NCI-H2196 treated with DMSO at 0.1 percent for 48 hours (cell line): ENCODE data around the gene IPO5.

Experiments used
- DNase-seq: peaks from one replicate; lab custom pipeline; 2025; ENCODE audit not compliant: unreplicated experiment; lab: John Stamatoyannopoulos, UW

Gene IPO5

DNA sequence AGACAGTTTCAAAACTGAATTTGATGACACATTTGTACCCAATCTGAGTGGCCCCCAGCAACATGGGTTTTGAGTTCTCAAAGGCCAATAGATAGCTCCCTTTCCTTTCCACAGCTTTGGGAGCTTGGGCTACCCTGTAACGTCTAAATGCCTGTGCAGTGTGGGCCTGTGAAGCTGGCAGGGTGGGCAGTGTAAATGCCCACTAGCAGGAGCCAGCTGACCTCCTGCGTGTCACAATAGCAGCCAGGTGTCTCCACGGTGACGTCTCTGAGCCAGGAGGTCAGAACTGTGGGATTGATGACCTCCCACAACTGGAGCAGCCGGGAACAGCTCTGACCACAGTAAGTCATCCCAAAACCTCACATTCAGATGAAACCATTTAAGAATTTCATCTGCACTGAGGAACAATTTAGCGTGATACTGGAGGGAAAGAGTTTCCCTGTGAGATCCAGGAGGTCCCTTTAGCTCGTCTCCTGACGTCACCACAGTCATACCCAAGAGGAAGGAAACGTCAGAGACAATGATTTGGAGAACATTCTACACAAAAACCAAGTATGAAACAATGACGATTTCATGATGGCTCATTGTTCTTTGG lies at the start of gene IPO5:
IPO5 (plus strand) TSS at position 300 of the 595 bp plus-strand sequence. CDS start 23,022 bp downstream, outside the sequence.
- no peak for DNase-seq

DNA sequence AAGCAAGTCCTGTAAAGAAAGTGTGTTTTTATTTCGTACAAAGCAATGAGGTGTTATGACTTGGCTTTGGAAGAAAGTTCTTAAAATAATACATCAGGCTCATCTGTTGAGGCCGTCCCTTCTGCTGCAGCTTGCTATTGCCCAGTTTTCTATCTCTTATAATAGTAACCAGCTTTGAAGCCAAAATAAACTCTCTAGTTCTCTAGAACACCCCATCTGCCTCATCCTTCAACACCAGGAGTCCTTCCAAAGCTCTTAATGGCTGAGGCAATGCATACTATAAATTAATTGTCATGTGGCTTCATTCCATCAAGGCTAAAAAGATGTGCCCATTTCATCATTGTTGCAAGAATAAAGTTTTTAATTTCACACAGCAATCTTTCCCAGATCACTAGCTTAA lies 49.4 kb upstream of the IPO5 start:
- DNase-seq, result no peak

DNA sequence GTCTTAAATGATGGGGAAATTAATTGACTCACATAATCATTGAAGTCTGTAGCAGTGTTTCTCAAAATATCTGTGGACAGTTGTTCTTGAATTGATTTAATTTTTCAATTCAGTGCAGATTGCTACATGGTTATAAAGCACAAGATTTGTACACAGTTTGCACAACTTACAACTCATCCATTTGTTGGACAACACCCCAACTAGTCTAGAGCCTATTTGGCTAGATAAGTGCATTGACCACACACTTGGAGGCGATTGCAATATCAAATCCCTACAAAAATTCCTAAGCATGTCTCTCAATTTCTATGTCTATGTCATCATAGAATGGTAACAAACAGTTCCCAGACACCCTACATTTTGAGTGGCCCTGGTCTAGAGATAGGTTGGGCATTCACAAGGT lies 48.0 kb upstream of the IPO5 start:
- no peak for DNase-seq

DNA sequence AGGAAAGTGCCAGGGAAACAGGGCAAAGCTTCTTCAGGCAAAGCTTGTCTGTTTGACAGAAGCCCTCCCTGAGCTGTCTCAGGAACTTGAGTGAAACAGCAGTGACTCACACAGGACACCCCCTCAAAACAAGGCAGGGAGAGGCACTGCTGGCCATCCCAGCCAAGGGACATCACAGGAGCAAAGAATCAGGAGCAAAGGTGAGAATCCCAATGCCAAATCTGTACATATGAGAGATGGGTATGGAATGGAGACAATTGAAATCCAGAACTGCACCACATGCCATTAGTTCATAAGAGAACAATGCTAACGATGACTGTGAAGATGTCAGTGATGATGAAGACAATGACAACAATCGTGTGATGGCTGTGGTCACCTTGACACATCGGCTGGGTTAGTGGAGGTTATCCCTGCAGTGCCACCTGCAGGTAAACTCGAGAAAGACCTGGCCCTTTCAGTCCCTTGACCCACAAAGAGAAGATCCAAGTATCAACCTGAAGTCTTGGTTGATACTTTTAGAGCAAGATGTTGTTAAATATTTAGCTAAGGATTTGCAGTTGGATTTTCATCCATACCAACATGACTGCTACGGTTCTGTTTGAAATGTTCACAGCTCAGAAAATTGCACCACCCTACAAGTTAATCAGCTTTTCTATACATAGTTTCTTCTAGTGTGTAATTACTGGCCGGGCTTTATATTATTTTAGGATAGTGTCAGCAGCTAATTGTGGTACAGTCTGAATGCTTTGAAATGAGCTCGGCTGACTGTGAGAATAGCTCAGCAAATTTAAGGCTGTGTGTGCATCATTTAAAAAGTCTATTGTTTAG lies 42.0 kb upstream of the IPO5 start:
- no peak for DNase-seq

DNA sequence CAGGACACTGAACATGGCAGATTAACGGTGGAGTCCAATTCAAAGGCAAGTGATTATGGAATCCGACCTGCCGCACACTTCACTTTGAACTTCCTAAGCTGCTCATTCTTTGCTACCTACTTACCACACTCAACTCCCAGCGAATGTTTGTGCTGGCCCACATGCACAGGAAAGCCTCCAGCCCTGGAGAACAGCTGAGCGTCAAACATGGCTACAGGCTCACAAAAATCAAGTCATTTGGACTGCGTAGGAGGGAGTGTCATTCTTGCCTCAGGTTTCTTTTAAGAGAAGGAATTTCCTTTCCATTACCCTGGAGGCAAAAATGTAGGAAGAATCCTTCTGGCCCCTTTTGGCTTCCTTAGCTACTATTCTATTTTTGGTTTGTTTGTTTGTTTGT lies 41.3 kb upstream of the IPO5 start:
- no peak for DNase-seq

DNA sequence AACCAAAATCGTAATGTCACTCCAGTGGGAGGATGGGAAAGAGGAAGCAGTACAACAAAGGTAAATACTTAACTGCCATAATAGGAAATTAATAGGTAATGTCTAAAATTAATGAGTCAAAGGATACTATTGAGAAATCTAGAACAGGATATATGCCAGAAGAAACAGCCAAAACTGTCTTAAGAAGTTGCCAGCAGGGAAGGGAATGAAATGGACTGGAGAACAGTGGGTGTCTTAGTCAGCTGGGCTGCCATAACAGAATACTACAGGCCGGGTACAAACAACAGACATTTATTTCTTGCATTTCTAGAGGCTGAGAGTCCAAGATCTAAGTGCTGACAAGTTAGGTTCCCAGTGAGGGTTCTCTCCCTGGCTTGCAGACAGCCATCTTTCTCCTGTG lies 40.3 kb upstream of the IPO5 start:
- no peak for DNase-seq

DNA sequence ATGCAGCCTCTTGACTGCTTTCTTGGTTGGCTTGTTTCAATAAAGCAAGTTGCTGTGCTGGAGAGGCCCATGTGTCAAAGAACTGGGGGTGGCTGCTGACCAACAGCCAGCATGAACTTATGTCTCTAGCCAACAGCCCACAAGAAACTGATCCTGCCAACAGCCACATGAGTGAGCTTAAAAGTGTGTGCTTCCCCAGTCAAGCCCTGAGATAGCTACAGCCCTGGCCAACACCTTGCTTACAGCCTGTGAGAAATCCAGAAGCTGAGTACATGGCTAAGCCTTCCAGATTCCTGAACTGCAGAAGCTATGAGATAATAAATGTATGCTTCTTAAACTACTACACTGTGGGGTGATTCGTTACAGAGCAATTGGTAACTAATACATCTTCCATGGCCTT lies 38.9 kb upstream of the IPO5 start:
- no peak for DNase-seq

DNA sequence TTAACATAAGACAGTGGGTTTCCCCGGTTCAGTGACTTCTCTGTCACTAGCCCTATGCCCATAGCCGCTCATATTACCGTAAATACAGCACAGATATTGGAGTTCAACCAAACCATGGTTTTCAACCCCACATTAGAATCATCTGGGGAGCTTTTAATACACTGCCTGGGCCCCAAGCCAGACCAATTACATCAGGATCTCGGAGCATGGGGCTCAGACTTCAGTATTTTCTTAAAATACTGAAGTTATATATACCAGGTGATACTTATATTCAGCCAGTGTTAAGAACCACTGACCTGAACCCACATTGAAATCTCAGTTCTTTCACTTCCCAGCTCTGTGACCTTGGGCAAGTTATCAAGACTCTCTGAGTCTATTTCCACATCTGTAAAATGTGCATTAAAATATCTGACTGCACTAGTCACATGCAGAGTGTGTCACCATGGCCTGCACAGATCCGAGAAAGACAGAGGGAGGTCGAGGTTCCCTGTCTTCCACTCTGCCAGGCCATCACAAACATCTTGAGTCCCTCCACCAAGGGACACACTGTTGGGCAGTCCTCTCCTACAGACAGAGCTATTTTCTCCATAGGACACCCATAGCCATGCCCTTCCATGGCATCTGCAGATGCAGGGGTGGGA lies 32.2 kb upstream of the IPO5 start:
- no peak for DNase-seq

DNA sequence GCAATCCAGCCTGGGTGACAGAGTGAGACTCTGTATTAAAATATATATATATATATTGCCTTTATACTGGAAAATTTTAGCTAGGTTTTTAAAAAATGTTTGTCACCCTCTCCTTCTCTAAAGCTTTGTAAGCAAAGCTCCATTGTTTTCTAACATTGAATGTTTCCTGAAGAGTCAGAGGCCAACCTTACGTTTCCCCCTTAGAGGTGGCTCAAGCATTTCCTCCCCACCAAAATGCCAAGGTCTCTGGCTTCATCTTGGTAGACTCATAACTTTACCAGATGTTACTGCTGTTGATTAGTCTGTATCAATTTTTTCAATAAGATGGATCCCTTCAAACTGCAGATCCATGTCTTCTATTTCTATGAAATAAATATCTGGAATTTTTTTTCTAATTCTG lies 25.2 kb upstream of the IPO5 start:
- no peak for DNase-seq

DNA sequence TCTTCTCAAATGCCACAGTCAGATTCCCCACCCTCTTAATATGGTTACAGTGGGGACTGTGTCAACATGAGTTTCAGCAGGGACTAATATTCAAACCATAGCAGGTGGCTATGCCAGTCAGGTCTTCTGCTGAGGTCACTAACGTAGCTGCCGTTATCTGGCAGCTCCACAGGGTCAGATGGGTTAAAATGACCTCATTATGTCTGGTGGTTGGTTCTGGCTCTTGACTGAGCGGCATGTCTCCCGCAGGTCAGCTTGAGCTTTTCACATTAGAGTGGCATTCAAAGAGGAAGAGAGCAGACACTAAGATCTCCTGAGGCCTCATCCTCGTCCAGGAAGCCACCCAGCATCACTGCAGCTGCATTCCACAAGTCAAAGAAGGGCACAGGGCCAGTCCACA lies 21.4 kb upstream of the IPO5 start:
- DNase-seq, result no peak

DNA sequence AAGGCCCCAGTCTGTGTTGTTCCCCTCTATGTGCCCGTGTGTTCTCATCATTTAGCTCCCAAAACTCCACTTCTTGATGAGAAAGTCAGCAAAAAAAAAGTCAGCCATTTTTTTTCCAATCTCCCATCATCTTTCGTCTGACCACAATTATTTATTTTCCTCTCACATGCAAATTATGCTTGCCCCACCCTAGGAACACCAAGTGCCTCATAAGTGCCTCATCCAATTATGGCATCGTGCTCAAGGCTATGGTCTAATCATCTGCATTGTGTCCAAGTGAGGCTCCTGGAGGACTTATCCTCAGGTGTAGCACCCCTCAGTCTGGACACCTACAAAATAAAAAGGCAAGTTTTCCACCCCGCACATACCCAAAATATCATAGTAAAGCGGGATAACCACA lies 20.8 kb upstream of the IPO5 start:
- DNase-seq, result no peak

DNA sequence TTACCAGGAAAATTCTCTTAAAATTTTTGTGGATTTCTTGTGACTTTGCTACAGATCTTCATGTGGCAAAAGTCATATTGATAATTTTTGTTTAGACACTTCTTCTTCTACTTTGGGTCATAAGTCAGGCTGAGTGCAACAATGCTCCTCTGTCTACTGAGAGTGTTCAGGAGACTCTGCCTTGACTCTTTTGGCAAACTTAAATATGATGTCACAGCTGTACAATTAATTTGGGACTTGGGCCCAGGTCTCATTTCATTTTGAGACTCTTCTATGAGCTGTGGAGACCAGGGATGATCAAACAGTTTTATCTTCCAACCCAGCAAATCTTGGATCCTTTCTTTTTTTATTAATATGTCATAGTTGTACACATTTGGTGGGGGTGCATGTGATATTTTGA lies 19.7 kb upstream of the IPO5 start:
- no peak for DNase-seq

DNA sequence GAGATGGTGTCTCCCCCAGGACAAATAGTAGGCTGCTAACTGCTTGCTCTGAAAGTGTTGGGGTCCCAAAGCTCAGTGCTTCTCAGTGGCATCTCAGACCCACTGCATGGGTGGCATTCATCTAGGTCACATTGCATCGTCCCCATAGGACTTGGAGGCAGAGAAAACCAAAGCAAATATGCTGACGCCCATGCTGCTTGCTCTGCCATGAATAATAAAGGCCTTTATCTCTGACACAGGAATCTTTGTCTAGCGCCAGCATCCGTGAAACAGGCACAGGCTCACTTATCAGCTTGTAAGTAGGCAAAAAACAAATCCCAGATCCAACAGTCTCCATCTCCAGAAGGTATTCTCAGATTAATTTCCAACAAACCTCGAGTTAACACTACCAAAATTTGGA lies 18.9 kb upstream of the IPO5 start:
- no peak for DNase-seq

DNA sequence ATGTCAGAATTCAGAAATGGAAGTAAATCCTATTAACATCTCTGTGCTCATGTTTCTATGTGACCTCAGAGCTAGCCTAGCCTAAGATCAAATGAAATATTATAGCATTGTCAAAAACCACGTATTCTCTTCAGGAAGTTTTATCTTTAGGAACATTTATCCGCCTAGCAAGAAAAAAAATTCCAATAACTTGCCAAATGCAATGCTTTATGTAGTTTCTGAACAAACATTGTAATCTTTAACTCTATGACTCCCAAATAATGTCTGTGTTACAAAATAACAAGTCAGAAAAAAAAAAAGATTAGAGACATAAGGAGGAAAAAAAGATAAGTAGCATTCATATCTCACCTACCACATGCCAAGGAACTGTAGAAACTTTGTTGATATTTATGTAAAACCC lies 18.4 kb upstream of the IPO5 start:
- no peak for DNase-seq

DNA sequence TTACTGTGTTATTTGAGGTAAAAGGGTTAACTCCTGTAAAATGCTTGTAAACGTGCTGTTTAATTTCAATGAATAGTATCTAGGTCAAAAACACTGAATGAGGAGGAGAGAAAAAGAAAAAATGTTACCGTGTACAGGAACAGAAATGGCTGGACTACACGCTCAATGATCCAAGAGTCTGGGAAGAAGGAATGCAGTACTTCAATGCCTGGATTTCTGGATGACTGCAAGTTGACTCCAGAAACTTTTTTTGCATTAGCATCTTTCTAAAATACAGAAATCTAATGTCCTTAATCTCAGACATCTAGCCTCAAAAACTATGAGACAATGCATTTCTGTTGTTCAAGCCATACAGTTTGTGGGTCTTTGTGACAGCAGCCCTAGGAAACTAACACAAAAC lies 17.4 kb upstream of the IPO5 start:
- DNase-seq, result no peak

DNA sequence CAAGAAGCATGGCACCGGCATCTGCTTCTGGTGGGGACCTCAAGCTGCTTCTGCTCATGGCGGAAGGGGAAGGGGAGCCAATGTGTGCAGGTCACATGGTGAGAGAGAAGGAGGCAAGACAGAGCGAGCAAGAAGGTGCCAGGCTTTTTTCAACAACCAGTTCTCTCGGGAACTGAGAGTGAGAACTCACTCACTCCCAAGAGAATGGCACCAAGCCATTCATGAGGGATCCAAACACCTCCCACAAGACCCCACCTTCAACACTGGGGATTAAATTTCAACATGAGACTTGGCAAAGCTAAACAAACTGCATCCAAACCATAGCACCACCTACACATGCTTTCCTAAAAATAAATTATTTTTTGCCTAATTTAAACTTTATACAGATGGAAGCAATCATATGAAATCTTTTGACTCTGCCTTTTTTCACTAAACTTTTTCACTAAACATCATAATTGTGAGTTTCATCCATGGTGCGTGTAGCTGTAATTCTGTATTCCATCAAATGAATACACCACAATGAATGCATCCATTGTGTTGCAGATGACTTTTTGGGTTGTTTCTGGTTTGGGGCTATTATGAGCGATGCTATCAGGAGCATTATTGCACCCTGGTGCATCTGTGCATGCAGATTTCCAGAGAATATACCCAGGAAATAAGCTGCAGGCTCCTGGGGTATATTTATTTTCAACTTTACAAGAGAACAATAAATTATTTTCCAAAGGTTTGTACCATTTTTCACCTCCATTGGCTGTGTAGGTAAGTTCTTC lies 14.6 kb upstream of the IPO5 start:
- DNase-seq, result no peak

DNA sequence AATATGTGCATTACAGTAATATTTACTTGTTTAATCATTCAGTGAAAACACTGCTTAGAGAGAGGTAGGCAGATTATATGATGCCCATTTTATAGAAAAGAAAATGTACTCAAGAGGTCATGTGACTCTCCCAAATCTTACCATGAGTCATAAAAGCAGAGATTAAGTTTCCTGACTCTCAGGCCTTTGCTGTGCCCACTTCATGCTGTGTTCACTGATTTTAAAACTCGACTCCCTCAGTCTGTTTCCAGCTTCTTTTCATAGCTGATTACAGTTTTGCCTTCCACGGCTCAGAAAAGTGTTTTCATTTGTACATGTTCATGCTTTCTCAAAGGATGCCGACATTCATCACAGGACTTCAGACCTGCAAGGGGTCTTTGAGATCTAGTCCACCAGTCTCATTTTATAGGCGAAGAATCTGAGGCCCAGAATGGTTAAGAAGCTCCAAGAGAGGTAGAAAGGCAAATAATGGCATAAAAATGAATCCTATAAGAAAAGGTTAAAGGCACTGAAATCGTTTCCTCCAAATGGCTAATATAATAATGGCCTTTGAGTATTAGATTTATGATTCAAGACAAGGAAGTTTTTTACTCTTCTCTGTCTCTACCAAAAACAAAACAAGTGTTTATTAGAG lies 9.0 kb upstream of the IPO5 start:
- DNase-seq, result no peak

DNA sequence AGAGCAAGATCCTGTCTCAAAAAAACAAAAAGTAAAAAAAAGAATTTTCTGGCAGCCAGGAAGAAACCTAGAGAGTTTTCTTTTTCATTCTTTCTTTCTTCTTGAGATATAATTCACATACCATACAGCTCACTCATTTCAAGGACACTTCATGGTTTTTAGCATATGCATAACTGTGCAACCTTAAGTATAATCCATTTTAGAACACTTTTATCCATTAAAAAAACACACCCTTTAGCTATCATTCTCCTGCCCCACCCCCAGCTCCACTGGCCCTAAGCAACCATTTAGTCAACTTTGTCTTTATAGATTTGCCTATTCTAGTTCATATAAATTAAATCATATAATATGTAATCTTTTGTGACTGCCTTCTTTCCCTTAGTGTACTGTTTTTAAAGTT lies 8.1 kb upstream of the IPO5 start:
- DNase-seq, result no peak

DNA sequence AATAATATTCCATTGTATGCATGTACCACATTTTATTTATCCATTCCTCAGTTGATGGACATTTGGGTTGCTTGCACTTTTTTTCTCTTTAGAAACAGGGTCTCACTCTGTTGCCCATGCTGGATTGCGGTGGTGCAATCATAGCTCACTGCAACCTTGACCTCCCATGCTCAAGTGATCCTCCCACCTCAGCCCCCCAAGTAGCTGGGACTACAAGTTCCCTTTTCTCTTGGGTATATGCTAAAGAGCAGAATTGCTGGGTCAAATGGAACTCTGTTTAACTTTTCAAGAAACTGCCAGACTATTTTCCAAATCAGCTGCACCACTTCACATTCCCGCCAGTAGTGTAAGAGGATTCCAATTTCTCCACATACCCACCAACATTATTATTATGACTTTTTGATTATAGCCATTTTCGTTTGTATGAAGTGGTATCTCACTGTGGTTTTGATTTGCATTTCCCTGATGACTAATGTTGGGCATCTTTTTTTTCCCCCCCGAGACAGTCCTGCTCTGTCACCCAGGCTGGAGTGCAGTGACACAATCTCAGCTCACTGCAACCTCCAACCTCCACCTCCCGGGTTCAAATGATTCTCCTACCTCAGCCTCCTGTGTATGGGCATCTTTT lies 7.6 kb upstream of the IPO5 start:
- DNase-seq, result no peak

DNA sequence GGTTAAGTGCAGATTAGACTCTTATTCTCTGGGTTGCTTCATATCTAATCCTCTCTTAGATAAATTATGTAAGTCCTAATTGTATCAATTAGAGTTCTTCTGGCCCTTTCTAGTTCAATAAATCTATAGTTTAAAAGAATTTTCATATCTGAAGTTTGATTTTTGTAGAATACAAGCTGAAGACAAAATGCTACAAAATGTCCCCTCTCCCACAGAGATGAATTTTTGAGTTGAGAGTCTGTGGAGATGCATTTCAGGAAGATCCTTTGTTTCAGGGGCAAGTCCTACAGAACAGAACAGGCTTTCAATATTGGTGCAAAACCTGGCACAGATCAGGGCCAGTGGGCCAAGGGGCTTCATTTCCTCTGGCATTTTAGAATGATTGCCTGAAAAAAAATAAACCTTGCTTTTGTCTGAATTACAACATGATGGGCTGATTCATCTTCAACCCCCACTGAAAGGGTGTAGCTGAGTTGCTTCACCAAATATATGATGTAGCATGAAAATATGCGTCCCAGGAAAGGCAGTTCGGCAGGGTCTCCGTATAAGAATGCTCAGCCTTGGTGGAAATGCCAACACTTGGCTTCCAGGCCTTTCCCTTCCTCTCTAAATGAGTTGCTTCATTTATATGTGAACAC lies 6.4 kb upstream of the IPO5 start:
- DNase-seq, result no peak
